NT2/D1 (cell line): ENCODE data around the gene ST8SIA5.

Experiments used
- DNase-seq: peaks from one replicate; pipeline ENCODE4 v3.0.0-alpha.2; 2011; ENCODE audit warnings: low read depth, low spot score
- H3K27me3 ChIP-seq: 2 replicates; pipeline ENCODE4 v1.6.0; 2011; ENCODE audit warnings: mild to moderate bottlenecking; ENCODE audit not compliant: insufficient read length, insufficient read depth
- H3K36me3 ChIP-seq: 2 replicates; pipeline ENCODE4 v1.6.1; 2011; ENCODE audit warnings: mild to moderate bottlenecking, low read length, mixed read lengths; ENCODE audit not compliant: insufficient read depth, insufficient read length
- H3K4me1 ChIP-seq: 2 replicates; pipeline ENCODE4 v1.5.1; 2011; ENCODE audit not compliant: insufficient read depth, insufficient read length
- H3K4me3 ChIP-seq: 2 replicates; pipeline ENCODE4 v1.5.1; 2011; ENCODE audit warnings: low read depth; ENCODE audit not compliant: insufficient read length
- H3K9ac ChIP-seq: 2 replicates; pipeline ENCODE4 v1.6.0; 2011; ENCODE audit warnings: low read depth; ENCODE audit not compliant: insufficient read length
- H3K9me3 ChIP-seq: 2 replicates; pipeline ENCODE4 v1.5.1; 2011; ENCODE audit warnings: mild to moderate bottlenecking, low read length; ENCODE audit not compliant: insufficient read depth
- SUZ12 ChIP-seq: IDR thresholded peaks from 2 replicates; pipeline ENCODE4 v1.6.1; 2011; ENCODE audit not compliant: insufficient read length, insufficient read depth; ENCODE audit errors: extremely low read depth
- YY1 ChIP-seq: IDR thresholded peaks from 2 replicates; pipeline ENCODE4 v1.6.1; 2011; ENCODE audit not compliant: insufficient read length, insufficient read depth
- ZNF274 ChIP-seq: IDR thresholded peaks from 2 replicates; pipeline ENCODE4 v1.6.1; 2011; ENCODE audit warnings: mild to moderate bottlenecking, low read depth, low read length

Gene ST8SIA5

DNA sequence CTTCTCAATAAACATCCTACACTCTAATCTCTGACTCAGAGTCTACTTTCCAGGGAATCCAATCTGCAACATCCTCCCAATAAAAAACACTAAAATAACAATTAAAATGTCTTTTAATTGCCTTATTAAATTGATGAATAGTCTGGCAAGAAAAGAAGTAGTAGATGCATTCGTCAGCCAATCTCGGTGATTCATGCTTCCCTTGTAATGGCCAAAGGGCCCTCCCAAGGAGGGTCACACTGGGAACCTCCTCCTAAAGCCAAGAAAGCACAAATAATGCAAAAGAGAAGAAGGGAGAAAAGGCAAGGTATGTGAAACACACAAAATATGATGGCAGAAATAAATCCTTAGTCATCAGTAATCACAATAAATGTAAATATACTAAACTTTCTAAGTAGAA is 16.8 kb downstream of the ST8SIA5 start:
- no peaks in the 10 kb centered on the region for H3K36me3 ChIP-seq
- TF ChIP-seq YY1 (no peak), ZNF274 (no peak)
- no peaks in the 10 kb centered on the region for H3K9me3 ChIP-seq
- no peaks in the 10 kb centered on the region for H3K27me3 ChIP-seq
- H3K9ac ChIP-seq = no peak overlapping the region
- peaks cover 4% of the 10 kb centered on the region for H3K4me1 ChIP-seq
- H3K4me3 ChIP-seq = no peak overlapping the region
- DNase-seq = no peak

DNA sequence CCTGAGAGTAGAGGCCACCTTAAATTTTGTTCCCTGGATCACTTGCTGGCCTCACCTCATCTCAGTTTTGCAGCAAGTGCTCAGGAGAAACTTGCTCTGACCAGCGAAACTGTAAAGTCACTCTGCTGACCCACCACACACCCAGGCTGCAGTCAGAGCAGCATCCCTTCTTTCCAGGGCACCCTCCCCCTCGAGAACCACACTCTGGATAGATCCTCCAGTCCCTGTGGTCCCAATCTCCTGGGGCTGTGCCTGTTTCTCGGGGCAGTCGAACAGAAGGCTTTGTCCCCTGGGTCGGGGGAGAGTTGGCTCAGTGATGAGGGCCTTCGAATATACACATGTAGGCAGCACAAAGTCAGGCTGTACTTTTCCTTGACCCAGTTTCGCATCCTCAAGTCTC is 18.4 kb downstream of the ST8SIA5 start:
- H3K4me3 ChIP-seq = no peak overlapping the region
- no peaks in the 10 kb centered on the region for H3K9me3 ChIP-seq
- H3K9ac ChIP-seq = no peak overlapping the region
- DNase-seq = no peak
- TF ChIP-seq YY1 = no peak
- no peak for TF ChIP-seq ZNF274
- TF ChIP-seq SUZ12 = no peak
- H3K36me3 ChIP-seq = no peaks in the 10 kb centered on the region
- no peaks in the 10 kb centered on the region for H3K27me3 ChIP-seq
- peaks cover 4% of the 10 kb centered on the region for H3K4me1 ChIP-seq

GRCh38 chr18:46736736-46737135 is 20.1 kb downstream of the ST8SIA5 start:
- Histone ChIP-seq H3K36me3 (no peaks in the 10 kb centered on the region), H3K9me3 (no peaks in the 10 kb centered on the region), H3K4me1 (peaks cover 4% of the 10 kb centered on the region), H3K9ac (no peak overlapping the region), H3K4me3 (no peak overlapping the region), H3K27me3 (no peaks in the 10 kb centered on the region)
- TF ChIP-seq ZNF274 = no peak
- no peak for TF ChIP-seq SUZ12
- TF ChIP-seq YY1 = no peak
- no peak for DNase-seq

- no peak for TF ChIP-seq SUZ12
- no peak for TF ChIP-seq YY1
- TF ChIP-seq ZNF274 = no peak
- Histone ChIP-seq H3K27me3 (no peaks in the 10 kb centered on the region), H3K9me3 (no peaks in the 10 kb centered on the region), H3K36me3 (no peaks in the 10 kb centered on the region), H3K4me1 (peaks cover 4% of the 10 kb centered on the region), H3K4me3 (no peak overlapping the region), H3K9ac (no peak overlapping the region)
- no peak for DNase-seq
Observed at GRCh38 chr18:46736135-46736534, 20.7 kb downstream of the ST8SIA5 start.

GRCh38 chr18:46734981-46735380 is 21.9 kb downstream of the ST8SIA5 start:
- no peak for DNase-seq
- Histone ChIP-seq H3K4me3 (no peak overlapping the region), H3K4me1 (peaks cover 4% of the 10 kb centered on the region), H3K27me3 (no peaks in the 10 kb centered on the region), H3K36me3 (no peaks in the 10 kb centered on the region), H3K9me3 (peaks cover 11% of the 10 kb centered on the region), H3K9ac (no peak overlapping the region)
- no peak for TF ChIP-seq YY1
- no peak for TF ChIP-seq ZNF274
- TF ChIP-seq SUZ12 = no peak

GRCh38 chr18:46733872-46734271 is 23.0 kb downstream of the ST8SIA5 start:
- no peaks in the 10 kb centered on the region for H3K27me3 ChIP-seq
- no peak for DNase-seq
- no peak overlapping the region for H3K9ac ChIP-seq
- no peak for TF ChIP-seq YY1
- TF ChIP-seq ZNF274 = no peak
- no peak for TF ChIP-seq SUZ12
- H3K4me3 ChIP-seq = no peak overlapping the region
- H3K9me3 ChIP-seq = peaks cover 18% of the 10 kb centered on the region
- H3K36me3 ChIP-seq = no peaks in the 10 kb centered on the region
- peaks cover 4% of the 10 kb centered on the region for H3K4me1 ChIP-seq

DNA sequence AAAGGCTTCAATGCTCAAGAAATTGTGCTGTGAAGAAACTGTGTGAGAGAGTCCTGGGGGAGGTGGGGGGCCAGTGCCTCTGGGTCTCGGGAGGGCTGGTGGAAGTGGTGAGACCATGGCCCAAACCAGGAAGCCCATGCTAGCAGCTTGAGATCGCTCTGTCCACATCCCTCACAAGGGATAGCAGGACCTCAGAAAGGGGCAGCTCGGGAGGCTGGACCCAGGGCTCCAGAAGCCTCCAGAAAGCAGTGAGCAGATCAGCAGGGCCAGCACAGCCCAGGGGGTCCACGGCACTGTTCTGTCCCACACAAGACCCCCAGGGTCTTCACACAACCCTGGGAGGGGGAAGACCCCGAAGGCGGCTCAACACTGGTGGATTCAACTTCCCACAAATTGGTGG is 24.1 kb downstream of the ST8SIA5 start:
- Histone ChIP-seq H3K9ac (no peak overlapping the region), H3K36me3 (no peaks in the 10 kb centered on the region), H3K9me3 (peaks cover 18% of the 10 kb centered on the region), H3K27me3 (no peaks in the 10 kb centered on the region), H3K4me1 (no peaks in the 10 kb centered on the region), H3K4me3 (no peak overlapping the region)
- TF ChIP-seq SUZ12 = no peak
- TF ChIP-seq ZNF274 = no peak
- TF ChIP-seq YY1 = no peak
- DNase-seq = no peak

GRCh38 chr18:46732201-46732600 is 24.7 kb downstream of the ST8SIA5 start:
- no peaks in the 10 kb centered on the region for H3K27me3 ChIP-seq
- no peaks in the 10 kb centered on the region for H3K4me1 ChIP-seq
- no peak overlapping the region for H3K9ac ChIP-seq
- no peak overlapping the region for H3K4me3 ChIP-seq
- DNase-seq = no peak
- peaks cover 18% of the 10 kb centered on the region for H3K9me3 ChIP-seq
- TF ChIP-seq ZNF274 = no peak
- no peak for TF ChIP-seq YY1
- TF ChIP-seq SUZ12 = no peak
- no peaks in the 10 kb centered on the region for H3K36me3 ChIP-seq
